LoVo (cell line): ENCODE results near the gene SIAH3.

Experiments
- DNase-seq: peaks from one replicate; pipeline ENCODE4 v3.0.0-alpha.2; 2016; ENCODE audit warnings: low spot score

Gene SIAH3

DNA sequence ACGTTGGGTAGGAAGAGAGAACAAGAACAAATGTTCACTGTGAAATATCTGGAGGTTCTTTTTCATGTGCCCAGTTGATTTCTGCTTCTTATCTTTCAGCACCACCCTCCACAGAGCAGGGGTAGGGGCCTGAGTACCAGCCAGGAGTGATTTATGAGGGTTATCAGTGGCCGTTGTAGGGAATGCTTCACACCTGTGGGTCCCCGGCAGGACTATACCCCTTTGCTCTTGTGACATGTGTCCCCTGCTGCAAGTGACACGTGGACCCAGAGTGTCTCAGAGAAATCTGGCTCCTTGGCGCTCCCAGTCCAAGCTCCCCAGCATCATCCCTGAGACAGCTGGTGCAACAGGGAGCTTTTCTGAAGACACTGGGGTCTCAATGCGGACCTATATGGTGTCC, 29.7 kb downstream of the SIAH3 start:
- DNase-seq = no peak

DNA sequence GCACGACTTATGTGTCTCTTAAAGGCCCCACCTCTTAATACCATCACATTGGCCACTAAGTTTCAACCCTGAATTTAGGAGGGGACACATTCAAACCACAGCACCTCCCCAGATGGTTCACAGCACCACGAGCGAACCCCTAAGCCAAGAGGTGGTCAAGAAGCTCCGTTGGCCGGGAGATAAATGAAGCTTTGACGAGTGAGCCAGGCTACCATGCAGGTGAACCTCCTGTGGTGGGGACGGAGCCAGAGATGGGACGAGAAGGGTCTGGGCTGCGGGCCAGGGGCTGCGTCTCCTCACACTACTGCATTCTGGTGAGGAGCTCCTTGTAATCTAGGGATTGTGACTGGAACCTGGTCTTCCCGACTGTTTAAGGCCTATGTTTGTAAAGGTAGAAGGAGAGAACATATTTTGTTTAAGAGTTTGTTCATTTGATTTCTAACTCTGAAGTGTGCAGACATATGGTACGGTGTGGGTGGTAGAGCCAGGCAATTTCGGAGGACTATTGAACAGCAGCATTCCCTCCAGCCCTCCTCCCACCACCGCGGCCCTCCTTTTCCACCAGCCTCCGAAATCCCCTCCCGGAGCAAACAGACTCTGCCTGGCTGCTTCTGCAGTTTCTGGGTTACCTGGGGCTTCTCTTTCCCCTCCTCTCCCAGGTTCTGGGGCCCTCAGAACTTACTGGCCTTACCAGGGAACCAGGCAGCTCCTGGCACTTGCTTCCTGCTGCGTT, 31.3 kb downstream of the SIAH3 start:
- no peak for DNase-seq

DNA sequence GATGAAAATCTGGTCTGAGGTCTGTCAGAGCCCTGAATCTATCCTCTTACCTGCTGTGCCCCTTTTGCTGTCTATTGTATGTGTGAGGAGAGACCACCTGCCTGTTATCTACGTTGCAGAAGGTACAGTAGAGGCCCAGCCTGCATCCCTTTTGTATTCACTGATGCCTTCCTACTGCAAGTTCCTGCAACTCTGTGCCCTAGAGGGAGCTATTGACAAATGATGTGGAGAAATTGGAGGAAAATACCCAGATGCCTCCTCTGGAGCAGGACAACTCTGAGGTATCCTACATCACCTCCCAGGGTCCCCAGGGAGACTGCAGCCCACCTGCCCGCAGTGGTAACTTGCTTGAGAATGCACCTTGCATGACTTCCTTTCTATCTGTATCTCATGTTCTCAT, 33.7 kb downstream of the SIAH3 start:
- DNase-seq = no peak

DNA sequence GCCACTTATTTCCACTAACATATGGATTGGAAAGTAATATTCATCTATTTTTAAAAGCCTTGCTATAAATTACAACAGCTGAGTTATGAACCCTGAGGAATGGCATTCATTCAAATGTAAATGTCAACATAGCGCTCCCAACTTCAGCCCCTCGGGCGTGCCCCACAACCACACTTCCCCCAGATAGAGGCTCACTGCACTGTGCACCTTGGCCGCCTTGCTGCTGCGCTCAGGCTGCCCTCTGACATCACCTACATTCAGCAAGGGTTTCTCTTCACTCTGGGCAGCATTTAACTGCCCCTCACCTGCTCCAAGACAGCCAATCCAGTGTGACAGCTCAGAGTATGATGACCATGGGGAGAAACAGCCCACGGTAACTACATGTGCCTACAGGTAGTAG, 35.1 kb downstream of the SIAH3 start:
- DNase-seq = no peak

DNA sequence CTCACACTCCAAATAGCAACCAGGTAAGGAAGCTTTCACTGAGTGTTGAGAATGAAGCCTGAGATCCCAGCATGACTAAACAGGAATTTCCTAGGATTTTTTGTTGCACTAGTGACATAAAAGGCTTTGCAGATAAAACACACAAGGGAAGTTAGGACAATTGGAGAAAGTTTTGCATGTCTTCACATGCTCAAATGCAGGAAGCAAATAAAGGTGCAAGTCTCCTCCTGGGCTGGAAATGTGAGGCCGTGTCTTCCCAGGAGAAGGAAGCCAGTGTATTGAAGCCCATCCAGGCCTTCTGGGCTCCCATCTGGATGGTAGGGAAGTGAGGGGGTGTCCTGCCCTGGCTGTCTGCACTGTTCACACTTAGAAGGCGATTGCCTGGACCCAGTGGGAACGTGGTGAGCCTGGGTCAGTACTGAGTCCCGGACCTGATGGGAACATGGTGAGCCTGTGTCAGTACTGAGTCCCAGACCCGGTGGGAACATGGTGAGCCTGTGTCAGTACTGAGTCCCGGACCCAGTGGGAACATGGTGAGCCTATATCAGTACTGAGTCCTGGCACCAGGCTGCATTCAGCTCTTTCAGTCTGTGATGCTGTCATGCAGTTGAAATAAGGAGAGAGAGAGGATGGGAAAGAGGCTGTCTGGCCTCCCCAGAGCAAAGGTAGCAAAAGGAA, 38.7 kb downstream of the SIAH3 start:
- DNase-seq = no peak

DNA sequence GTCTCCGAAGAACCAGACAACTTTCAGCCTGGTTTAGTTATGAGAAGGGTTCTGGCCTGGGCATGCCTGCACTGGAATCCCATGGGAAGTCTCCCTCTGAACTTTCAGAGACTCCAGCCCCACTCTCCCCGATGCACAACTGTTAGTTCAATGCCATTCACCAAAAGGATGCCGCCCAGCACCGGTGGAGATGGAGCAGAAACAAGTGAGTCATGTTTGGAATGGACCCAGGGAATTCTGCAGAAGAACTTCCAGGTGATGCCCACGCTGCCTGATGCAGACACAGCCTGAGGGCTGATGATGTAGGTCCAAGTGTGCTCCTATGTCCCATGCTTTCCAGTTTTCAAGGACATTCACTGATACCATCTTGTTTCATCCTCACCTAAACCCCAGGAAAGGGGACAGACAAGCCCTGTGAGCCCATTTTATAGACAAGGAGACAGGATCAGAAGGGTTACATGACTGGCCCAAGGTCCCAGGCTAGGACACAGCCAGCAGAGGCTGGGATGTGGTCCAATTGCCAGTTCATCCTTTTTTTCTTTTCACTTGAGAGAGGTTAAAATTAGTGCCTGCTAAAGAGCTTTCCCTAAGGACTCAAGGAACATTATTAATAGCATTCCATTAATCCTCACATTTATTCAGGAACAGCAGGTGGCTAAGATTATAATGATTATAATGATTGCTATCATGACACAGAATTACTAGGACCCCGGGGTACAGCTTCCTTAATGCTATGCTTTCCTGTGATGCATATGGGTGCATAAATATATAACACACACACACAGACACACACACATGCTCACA, 39.5 kb downstream of the SIAH3 start:
- DNase-seq = no peak

DNA sequence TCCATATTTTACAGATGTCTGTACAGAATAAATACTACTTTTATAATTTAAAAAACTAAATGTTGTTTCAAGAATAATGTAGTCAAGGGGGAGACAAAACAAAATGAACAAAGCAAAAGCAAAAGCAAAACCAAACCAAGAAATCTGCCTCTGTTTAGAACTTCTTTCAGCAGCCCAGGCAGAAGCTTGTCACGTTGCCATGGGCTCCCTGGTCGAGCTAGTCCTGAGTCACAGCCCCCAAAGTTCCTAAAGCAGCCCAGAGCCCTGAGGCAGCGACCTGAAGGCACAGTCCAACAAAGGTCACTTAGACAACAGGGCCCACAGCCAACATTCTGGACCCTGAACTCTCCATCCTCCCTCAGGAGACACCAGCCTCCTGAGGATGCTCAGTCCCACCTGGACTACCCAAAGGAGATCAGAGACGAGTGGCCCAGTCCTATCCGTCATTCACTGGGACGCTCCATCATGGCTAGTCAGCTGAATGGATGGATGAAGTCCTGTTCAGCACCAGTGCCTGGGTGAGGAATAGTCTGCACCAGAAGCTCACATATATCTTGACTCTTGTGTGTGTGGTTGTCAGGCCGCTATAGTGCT, 41.7 kb downstream of the SIAH3 start:
- DNase-seq = no peak

DNA sequence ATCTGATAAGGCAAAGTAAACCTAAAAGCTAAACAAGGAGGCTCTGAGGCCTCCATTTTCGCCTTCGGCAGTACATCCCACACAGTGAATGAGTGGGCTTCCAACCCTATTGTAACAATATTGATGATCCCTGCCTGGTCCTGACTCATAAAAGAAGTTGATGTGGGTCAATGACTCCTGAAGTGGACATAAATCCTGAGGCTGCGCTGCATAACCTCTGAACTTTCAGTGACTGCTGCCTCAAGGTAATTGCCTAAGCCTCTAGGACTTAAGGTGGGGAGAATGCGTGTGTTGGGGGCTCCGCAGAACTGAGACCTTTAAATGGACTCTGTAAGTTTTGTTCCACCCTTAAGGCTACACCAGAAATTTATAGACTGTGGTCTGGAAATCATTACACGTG, 42.6 kb downstream of the SIAH3 start:
- DNase-seq = no peak

DNA sequence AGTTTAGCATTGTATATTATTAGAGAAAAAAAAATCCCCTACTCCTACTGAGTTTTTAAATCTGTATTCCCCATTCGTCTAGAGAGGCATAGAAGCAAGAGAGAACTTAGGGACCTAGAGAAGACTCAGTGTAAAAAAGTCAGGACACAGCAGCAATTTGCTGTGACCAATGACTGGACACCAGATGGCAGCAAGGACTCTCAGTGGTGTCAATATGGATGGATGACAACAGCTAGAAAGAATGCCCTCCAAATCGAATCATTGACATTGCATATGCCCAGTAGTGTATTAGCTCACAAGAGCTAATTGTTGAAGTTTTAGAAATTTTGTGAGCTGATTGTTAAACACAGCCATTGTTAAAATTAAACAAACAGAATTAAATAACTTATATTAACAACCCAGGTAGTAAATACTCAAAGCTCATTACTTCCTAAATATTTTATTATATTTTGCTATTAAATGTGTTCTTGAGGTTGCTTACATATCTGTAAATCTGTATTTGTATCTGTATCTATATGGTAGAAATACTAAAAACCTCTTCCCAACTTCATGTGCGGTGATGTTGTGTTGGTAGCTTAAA, 43.9 kb downstream of the SIAH3 start:
- peak; percentile 34 for DNase-seq

DNA sequence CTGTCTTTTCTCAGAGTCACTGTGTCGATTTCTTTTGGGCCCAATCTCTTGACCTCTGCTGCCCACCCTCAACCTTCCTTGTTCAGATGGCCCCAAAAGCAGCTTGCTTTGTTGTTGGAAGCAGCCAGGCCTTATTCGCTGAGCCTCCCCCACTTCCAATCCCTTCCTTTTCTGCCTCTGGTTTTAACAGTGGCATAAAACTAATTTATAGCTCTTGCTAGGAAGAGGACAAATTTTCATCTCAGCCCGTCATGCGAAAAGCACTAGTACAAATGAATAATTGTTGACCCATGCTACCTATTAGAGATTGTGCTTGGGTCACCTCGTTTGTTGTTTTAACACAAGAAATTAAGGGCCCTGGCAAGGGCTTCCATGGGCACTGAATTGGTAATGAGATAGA, 51.1 kb downstream of the SIAH3 start:
- DNase-seq = no peak

DNA sequence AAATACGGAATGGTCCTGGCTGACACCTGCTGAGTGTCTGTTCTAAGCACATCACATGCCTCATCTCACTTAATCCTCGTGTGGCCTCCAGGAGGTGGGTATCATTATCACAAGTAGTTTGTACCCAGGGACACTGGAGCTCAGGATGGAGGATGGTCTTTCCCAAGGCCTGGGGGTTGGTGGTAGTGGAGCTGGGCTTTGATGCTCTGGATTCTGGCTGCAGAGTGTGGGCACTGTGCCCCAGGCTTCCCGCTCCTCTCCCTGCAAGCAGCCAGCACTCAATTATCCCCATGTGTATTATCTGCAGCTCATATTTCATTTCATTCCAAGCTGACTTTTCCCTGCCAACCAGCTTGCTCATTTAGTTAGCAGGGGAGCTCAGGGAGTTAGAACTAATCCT, 52.1 kb downstream of the SIAH3 start:
- DNase-seq = no peak

DNA sequence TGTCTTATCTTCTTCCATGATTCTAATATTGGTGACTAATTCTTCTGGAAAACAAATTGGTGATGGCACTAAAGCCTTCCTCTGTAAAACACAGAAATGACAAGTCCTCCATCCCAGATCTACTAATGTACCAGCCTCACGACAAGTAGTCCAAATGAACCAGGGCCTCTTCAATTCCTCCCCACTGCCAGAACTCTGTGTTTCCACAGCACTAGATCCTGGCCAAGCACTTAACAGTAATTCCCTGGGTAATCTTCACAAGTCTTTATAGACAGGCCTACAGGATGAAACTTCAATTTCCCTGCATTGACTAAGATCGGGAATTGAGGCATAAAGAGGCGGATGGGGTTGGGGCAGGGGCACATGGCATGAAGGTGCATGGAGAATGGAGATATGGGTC, 52.7 kb downstream of the SIAH3 start:
- no peak for DNase-seq

DNA sequence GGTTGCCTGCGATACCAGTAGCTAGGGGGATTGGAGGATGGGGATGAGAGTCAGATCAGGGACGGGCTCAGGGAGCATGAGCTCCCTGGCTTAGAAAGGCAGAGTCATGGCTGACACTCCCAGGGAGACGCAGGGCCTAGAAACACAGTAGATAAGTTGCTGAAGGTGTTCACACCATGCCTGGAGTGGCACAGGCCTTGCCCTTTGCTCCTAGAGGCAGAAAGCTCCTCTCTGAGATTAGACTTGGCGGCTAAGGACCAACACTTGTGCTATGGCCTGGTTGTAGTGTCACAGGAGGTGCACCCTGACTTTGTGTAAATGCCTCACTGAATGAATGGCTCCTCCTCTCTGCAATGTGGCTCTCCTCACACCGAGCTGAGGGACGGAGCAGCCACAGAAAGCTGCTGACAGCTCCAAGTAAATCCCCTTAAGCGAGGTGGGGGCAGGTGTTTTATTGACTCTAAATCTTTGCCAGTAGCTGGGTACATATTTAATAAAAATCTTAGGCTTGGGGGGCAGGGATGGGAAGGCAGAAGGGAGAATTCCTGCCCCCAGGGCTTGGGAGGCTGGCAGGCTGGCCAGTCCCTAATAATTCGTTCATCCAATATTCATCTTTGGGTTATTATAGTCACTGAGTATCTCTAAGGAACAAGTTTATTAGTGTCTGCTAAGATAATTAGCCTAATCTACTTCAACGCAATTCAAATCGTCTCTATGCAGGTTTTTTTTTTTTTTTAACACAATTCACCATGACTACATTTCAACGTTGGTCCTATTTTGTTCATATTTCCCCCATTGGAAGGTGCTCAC, 54.9 kb downstream of the SIAH3 start:
- no peak for DNase-seq

DNA sequence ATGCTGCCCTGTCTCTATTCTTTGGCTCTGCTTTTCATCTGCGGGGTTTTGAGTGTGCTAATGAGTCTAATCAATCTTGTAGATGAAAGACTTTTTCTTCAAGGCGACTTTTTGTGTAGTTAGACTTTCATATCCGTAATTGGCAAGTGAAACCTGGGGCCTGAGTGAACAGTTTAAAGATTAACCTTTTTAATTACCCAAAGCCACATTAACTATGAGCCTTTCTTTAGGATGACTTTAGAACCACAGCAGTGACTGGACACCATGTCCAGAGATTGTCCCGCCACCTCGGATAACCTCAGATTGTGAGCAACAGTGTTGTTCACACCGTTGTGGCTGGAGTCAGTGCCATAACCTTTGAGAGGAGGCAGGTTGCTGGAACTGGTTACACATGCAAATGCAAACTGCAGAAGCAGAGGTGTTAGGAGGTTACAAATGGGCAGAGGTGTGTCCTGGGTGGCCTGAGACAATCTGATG, 58.7 kb downstream of the SIAH3 start:
- DNase-seq = no peak

DNA sequence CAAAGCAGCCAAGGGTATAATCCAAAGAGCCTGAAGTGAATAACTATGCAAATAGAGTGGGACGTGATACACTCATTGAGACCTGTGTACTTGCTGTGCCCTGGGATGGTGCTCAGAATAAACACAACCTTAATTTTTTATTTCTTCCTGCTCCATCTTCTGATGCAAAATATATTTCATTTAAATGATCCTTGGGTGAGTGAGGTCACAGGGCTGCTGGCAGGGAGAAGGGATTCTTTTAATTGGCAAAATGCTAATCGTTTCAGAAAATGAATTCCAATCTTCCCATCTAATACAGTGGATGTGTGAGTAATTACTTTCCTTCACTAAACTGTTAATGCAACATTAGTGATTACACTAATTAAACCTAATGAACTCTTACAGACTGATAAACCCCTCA, 63.5 kb downstream of the SIAH3 start:
- no peak for DNase-seq

DNA sequence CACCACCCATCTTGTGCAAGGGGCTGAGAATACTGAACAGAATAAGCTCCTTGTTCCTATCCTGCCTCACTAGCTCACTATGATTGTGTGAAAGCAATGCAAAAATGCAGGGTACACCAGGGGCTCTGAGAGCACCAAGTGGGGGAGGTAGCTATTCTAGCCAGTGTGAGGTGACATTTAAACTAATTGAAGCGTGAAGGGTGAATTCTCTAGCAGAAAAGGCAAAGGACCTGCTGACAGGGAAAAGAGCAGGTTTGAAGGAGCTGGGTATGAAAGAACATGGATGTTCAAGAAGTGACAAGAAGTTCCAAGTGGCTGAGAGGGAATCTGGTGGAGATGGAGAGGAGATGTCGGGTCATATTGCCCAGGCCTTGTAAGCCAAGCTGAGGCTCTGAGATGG, 64.2 kb downstream of the SIAH3 start:
- no peak for DNase-seq

DNA sequence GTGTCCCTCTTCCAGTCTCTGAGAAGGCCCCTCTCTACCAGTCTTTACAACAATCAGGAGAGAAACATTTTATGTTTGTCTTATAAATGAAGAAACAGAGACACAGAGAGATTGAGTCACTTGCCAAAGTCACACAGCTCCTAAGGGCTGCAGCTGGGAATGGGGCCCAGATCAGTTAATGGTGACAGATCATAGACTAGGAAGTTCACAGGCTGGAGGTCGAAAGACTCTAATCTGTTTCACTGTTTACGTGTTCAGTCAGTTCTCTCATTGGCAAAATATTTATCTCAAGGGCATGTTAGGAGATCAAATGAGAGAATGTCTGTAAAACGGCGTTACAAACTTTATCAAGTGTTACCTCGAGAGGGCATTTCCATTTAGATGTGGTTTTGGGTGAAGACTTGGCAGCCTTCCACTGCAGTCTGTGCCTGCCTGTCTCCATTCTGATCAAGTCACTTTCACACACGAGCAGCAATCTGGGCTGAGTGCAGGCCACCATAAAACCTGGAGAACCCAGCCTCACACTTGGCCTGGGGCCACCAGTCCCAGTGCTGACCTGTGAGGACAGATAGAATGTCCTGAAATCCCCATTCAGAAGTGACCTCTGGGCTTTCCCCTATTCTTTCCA, 65.1 kb downstream of the SIAH3 start:
- peak; percentile 24 for DNase-seq

DNA sequence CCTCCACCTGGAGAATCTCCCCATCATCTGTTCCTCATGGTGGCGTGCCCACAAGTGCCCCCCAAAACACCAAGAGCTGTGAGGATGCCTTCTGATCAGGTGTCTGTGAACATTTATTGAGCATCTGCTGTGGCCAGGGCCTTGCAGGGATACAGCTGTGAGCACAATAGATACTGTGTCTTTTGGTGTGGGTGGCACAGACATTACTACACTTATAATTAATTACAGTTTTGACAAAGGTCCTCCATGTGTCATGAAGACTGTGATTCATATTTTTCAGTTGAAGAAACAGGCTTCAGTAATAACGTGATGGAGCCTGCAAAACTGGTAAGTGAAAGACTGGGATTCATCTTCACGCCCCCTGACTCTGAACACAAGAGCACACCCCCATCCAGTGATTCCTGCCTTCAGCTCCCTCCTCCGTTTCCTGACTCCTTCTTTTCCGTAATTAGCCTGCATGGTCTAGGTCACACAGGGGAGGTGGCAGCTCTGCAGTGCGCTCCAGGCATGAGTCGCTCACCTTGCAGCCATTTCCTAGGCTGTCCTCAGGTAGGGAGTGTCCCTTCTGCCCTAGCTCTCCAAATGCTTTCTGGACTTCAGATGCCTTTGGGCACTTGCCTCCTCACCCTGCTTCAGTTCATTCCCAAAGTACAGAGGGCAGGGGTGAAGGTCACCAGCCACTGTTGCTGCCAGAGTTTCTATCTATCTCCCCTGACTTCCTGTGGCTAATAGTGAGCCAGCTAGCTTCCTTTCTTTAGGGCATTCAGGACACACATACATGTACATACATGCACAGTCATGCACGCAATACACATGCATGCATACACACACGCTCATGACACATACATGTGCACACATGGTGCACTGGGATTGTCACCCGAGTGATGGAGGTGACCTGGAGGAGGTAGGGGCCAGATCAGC, 66.5 kb downstream of the SIAH3 start:
- no peak for DNase-seq

DNA sequence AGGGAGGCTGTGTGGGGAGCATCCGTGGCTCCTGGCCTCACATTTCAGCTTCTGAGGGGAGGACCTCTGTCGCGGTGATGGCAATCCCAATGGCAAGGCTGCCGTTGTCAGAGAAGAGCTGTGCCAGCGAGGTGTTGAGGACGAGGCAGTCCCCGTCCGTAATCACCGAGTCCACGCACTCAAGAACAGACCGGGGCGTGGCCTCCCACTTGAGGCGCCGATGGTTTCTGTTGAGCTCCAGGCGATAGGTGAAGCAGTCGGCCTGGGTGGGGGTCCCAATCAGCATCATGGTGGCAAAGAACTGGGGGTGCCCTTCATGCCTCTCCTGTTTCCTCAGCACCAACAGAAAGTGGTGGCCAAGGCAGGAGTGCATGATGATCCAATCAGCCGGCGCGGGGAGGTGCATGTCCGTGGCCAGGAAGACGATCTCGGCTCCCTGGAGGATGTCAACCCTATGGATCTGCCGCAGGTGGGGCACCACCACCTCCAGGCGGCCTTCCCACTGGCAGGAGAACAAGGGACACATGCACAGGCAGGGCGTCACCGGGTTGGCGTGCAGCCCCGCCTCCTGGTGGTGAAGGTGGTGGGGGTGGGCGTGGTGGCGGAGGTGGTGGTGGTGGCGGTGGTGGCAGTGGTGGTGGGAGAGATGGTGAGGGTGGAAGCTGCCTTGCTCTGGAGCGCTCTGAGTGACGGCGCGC, 68.1 kb downstream of the SIAH3 start:
- no peak for DNase-seq
